Activated CD8-positive, alpha-beta memory T cell treated with anti-CD3 and anti-CD28 coated beads, Interleukin-2, amount 50 U/mL, for 24 hours (primary cell): ENCODE results near the gene VPS13D.

Experiments used
- DNase-seq: peaks from one replicate; pipeline ENCODE4 v3.0.0-alpha.2; 2020; ENCODE audit errors: extremely low read depth

VPS13D gene

GRCh38 chr1:12407050-12407961 is 177.5 kb downstream of the VPS13D start:
- no peak for DNase-seq

- DNase-seq, result no peak
These were observed 178.2 kb downstream of the VPS13D start for GRCh38 chr1:12407962-12408454.

- DNase-seq, result no peak
These were observed 178.8 kb downstream of the VPS13D start for GRCh38 chr1:12408662-12409061.

GRCh38 chr1:12409681-12410080 is 179.9 kb downstream of the VPS13D start:
- no peak for DNase-seq

- no peak for DNase-seq
These were observed 180.5 kb downstream of the VPS13D start for GRCh38 chr1:12410351-12410750.

GRCh38 chr1:12411098-12411497 is 181.3 kb downstream of the VPS13D start:
- DNase-seq, result no peak

- no peak for DNase-seq
These were observed 181.9 kb downstream of the VPS13D start for GRCh38 chr1:12411747-12412146.

- DNase-seq, result no peak
These were observed 182.6 kb downstream of the VPS13D start for GRCh38 chr1:12412439-12412838.

GRCh38 chr1:12413664-12414410 is 184.0 kb downstream of the VPS13D start:
- no peak for DNase-seq

- DNase-seq, result no peak
These were observed 184.7 kb downstream of the VPS13D start for GRCh38 chr1:12414444-12415018.

- no peak for DNase-seq
These were observed 185.2 kb downstream of the VPS13D start for GRCh38 chr1:12415038-12415466.

GRCh38 chr1:12416101-12416500 is 186.3 kb downstream of the VPS13D start:
- no peak for DNase-seq

GRCh38 chr1:12416744-12417143 is 186.9 kb downstream of the VPS13D start:
- no peak for DNase-seq

GRCh38 chr1:12417389-12417788 is 187.6 kb downstream of the VPS13D start:
- no peak for DNase-seq

- DNase-seq, result no peak
These were observed 190.3 kb downstream of the VPS13D start for GRCh38 chr1:12420171-12420570.

- no peak for DNase-seq
These were observed 192.7 kb downstream of the VPS13D start for GRCh38 chr1:12422488-12422887.

GRCh38 chr1:12424087-12424529 is 194.3 kb downstream of the VPS13D start:
- DNase-seq, result no peak

GRCh38 chr1:12424793-12425192 is 195.0 kb downstream of the VPS13D start:
- DNase-seq, result no peak

- DNase-seq, result no peak
These were observed 196.2 kb downstream of the VPS13D start for GRCh38 chr1:12426030-12426429.

- DNase-seq, result no peak
These were observed 198.5 kb downstream of the VPS13D start for GRCh38 chr1:12428334-12428733.

- no peak for DNase-seq
These were observed 200.7 kb downstream of the VPS13D start for GRCh38 chr1:12430525-12430924.

GRCh38 chr1:12432897-12433296 is 203.1 kb downstream of the VPS13D start:
- no peak for DNase-seq
